ENCODE measurements around the gene HERC2. TPM values are rescaled to one million over a fixed set of nuclear protein-coding genes. Genes with fewer than 3 reads are reported as not detected.
"Not testable (repeated sequence)": the region's sequence is repeated elsewhere in the genome, so short reads cannot be mapped to it uniquely, and the experiment has no call there.

The HERC2 gene
- total and polyA plus RNA-seq, 2 donors = 37.9 to 50.1 TPM

DNA sequence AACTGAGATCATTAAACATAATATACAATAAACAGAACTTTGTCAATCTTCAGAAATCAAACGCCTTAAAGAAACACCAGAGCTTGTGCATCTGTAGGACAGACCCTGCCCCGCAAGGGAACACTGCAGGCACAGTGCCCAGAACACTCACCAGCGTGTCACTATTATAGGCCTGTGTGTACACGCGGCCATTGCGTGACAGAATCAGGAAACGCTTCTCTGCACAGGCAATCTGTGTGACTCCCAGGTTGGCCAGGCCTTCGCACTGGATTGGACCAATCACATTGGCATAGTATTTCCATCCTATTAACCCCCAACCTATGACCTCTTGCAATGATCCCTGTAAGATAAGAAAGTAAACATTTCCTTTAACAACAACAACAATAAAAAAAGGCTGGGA, 52.9 kb downstream of the HERC2 start:
- H3K4me1 ChIP-seq (ENCODE audit: insufficient read depth) = no peaks in the 10 kb centered on the region
- DNase-seq (ENCODE audit: extremely low spot score) = no peak
- 83% methylated on average over 8 of the region's 8 CpGs for WGBS
- H3K27ac ChIP-seq (ENCODE audit: low read depth) = no peak overlapping the region
- H3K36me3 ChIP-seq (ENCODE audit: insufficient read depth) = peaks cover 1% of the 10 kb centered on the region
- H3K4me3 ChIP-seq (ENCODE audit: low read depth, low read length) = no peak overlapping the region

GRCh38 chr15:28267727-28268126, 54.3 kb downstream of the HERC2 start:
- peaks cover 1% of the 10 kb centered on the region for H3K36me3 ChIP-seq (ENCODE audit: insufficient read depth)
- no peak overlapping the region for H3K27ac ChIP-seq (ENCODE audit: low read depth)
- no peaks in the 10 kb centered on the region for H3K4me1 ChIP-seq (ENCODE audit: insufficient read depth)
- no peak for DNase-seq (ENCODE audit: extremely low spot score)
- H3K4me3 ChIP-seq (ENCODE audit: low read depth, low read length) = no peak overlapping the region

GRCh38 chr15:28265334-28266019, 56.5 kb downstream of the HERC2 start:
- H3K27ac ChIP-seq (ENCODE audit: low read depth) = no peak overlapping the region
- no peaks in the 10 kb centered on the region for H3K4me1 ChIP-seq (ENCODE audit: insufficient read depth)
- no peaks in the 10 kb centered on the region for H3K36me3 ChIP-seq (ENCODE audit: insufficient read depth)
- 95% methylated on average over 29 of the region's 29 CpGs for WGBS
- H3K4me3 ChIP-seq (ENCODE audit: low read depth, low read length) = no peak overlapping the region
- no peak for DNase-seq (ENCODE audit: extremely low spot score)

- no peak for DNase-seq (ENCODE audit: extremely low spot score)
- Histone ChIP-seq H3K27ac (ENCODE audit: low read depth) (no peak overlapping the region), H3K4me1 (ENCODE audit: insufficient read depth) (no peaks in the 10 kb centered on the region), H3K36me3 (ENCODE audit: insufficient read depth) (no peaks in the 10 kb centered on the region), H3K4me3 (ENCODE audit: low read depth, low read length) (no peak overlapping the region)
- WGBS = 92% methylated on average over 6 of the region's 6 CpGs
Observed at GRCh38 chr15:28264166-28264565, 57.8 kb downstream of the HERC2 start.

GRCh38 chr15:28262438-28262837, 59.5 kb downstream of the HERC2 start:
- H3K36me3 ChIP-seq (ENCODE audit: insufficient read depth) = no peaks in the 10 kb centered on the region
- no peak overlapping the region for H3K27ac ChIP-seq (ENCODE audit: low read depth)
- DNase-seq (ENCODE audit: extremely low spot score) = no peak

GRCh38 chr15:28260722-28261121, 61.3 kb downstream of the HERC2 start:
- no peaks in the 10 kb centered on the region for H3K36me3 ChIP-seq (ENCODE audit: insufficient read depth)
- H3K4me3 ChIP-seq (ENCODE audit: low read depth, low read length) = no peak overlapping the region
- DNase-seq (ENCODE audit: extremely low spot score) = no peak
- 74% methylated on average over 5 of the region's 5 CpGs for WGBS
- no peaks in the 10 kb centered on the region for H3K4me1 ChIP-seq (ENCODE audit: insufficient read depth)
- no peak overlapping the region for H3K27ac ChIP-seq (ENCODE audit: low read depth)

More at GRCh38 chr15:28262438-28262837, 59.5 kb downstream of the HERC2 start:
- Histone ChIP-seq H3K4me3 (ENCODE audit: low read depth, low read length) (no peak overlapping the region), H3K4me1 (ENCODE audit: insufficient read depth) (no peaks in the 10 kb centered on the region)

- Histone ChIP-seq H3K36me3 (ENCODE audit: insufficient read depth) (no peaks in the 10 kb centered on the region), H3K4me3 (ENCODE audit: low read depth, low read length) (no peak overlapping the region), H3K4me1 (ENCODE audit: insufficient read depth) (no peaks in the 10 kb centered on the region), H3K27ac (ENCODE audit: low read depth) (no peak overlapping the region)
- DNase-seq (ENCODE audit: extremely low spot score) = no peak
- 89% methylated on average over 3 of the region's 3 CpGs for WGBS
Observed at GRCh38 chr15:28260317-28260716, 61.7 kb downstream of the HERC2 start.

GRCh38 chr15:28255965-28256364, 66.0 kb downstream of the HERC2 start:
- 96% methylated on average over 15 of the region's 15 CpGs for WGBS
- H3K4me3 ChIP-seq (ENCODE audit: low read depth, low read length) = no peak overlapping the region
- peaks cover 4% of the 10 kb centered on the region for H3K36me3 ChIP-seq (ENCODE audit: insufficient read depth)
- no peaks in the 10 kb centered on the region for H3K4me1 ChIP-seq (ENCODE audit: insufficient read depth)
- H3K27ac ChIP-seq (ENCODE audit: low read depth) = no peak overlapping the region
- no peak for DNase-seq (ENCODE audit: extremely low spot score)

DNA sequence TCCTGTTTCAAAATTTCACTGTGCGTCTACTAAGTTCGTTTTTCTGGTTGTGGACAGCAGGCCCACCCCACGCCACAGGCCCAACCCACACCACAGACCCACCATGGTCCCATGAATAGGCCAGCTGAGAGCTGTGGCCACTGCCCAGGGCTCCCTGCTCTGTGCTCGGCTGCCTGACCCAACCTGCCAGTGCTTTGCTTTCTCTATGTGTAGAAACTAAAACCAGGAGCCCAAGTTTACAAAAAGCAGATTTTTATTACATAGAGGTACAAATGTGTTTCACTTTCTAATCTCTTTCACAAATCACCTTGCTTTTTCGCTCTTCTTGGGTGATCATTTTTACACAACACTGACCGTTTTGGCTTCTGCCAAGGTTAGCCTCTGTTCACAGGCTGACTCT, 69.1 kb downstream of the HERC2 start:
- WGBS = 88% methylated on average over 6 of the region's 6 CpGs
- no peaks in the 10 kb centered on the region for H3K4me1 ChIP-seq (ENCODE audit: insufficient read depth)
- no peak overlapping the region for H3K27ac ChIP-seq (ENCODE audit: low read depth)
- no peak overlapping the region for H3K4me3 ChIP-seq (ENCODE audit: low read depth, low read length)
- peaks cover 8% of the 10 kb centered on the region for H3K36me3 ChIP-seq (ENCODE audit: insufficient read depth)
- DNase-seq (ENCODE audit: extremely low spot score) = no peak

- Histone ChIP-seq H3K4me3 (ENCODE audit: low read depth, low read length) (no peak overlapping the region), H3K4me1 (ENCODE audit: insufficient read depth) (no peaks in the 10 kb centered on the region), H3K27ac (ENCODE audit: low read depth) (no peak overlapping the region), H3K36me3 (ENCODE audit: insufficient read depth) (peaks cover 8% of the 10 kb centered on the region)
- 97% methylated on average over 5 of the region's 5 CpGs for WGBS
- DNase-seq (ENCODE audit: extremely low spot score) = no peak
Observed at GRCh38 chr15:28246605-28247004, 75.4 kb downstream of the HERC2 start.

- peaks cover 8% of the 10 kb centered on the region for H3K36me3 ChIP-seq (ENCODE audit: insufficient read depth)
- DNase-seq (ENCODE audit: extremely low spot score) = no peak
- WGBS = 99% methylated on average over 6 of the region's 6 CpGs
- no peak overlapping the region for H3K4me3 ChIP-seq (ENCODE audit: low read depth, low read length)
- no peaks in the 10 kb centered on the region for H3K4me1 ChIP-seq (ENCODE audit: insufficient read depth)
- no peak overlapping the region for H3K27ac ChIP-seq (ENCODE audit: low read depth)
Observed at GRCh38 chr15:28243901-28244300, 78.1 kb downstream of the HERC2 start.

GRCh38 chr15:28243399-28243798, 78.6 kb downstream of the HERC2 start:
- no peak for DNase-seq (ENCODE audit: extremely low spot score)
- WGBS = 97% methylated on average over 1 of the region's 1 CpG
- H3K36me3 ChIP-seq (ENCODE audit: insufficient read depth) = peaks cover 8% of the 10 kb centered on the region
- H3K4me1 ChIP-seq (ENCODE audit: insufficient read depth) = no peaks in the 10 kb centered on the region
- no peak overlapping the region for H3K27ac ChIP-seq (ENCODE audit: low read depth)
- H3K4me3 ChIP-seq (ENCODE audit: low read depth, low read length) = no peak overlapping the region

DNA sequence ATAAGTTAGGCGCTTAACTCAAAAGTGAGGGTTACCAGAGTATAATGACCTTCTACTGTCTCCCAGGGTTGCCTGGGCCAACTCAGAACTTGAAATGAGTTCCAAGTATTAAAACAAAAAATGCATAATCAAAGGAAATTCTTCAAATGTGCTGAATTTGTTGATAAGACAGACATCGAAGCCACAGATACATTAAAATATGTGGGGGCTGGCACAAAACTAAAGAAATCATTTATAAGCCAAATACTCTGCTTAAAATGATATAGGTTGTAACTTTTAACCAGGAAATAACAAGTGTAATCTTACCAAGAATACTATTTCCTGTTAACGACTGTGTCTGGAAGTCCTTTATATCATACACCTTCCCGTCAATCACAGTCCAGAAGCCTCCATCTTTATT, 83.7 kb downstream of the HERC2 start:
- H3K36me3 ChIP-seq (ENCODE audit: insufficient read depth); DNase-seq (ENCODE audit: extremely low spot score): not testable (repeated sequence)
- 82% methylated on average over 4 of the region's 4 CpGs for WGBS

GRCh38 chr15:28231743-28232142, 90.2 kb downstream of the HERC2 start:
- H3K36me3 ChIP-seq (ENCODE audit: insufficient read depth); DNase-seq (ENCODE audit: extremely low spot score); H3K4me1 ChIP-seq (ENCODE audit: insufficient read depth); H3K27ac ChIP-seq (ENCODE audit: low read depth); H3K4me3 ChIP-seq (ENCODE audit: low read depth, low read length): not testable (repeated sequence)
- 87% methylated on average over 6 of the region's 6 CpGs for WGBS

More for the DNA sequence above, 83.7 kb downstream of the HERC2 start:
- not testable (repeated sequence) for H3K4me1 ChIP-seq (ENCODE audit: insufficient read depth); H3K27ac ChIP-seq (ENCODE audit: low read depth); H3K4me3 ChIP-seq (ENCODE audit: low read depth, low read length)

GRCh38 chr15:28231336-28231735, 90.6 kb downstream of the HERC2 start:
- 95% methylated on average over 7 of the region's 7 CpGs for WGBS
- not testable (repeated sequence) for H3K27ac ChIP-seq (ENCODE audit: low read depth); H3K36me3 ChIP-seq (ENCODE audit: insufficient read depth); H3K4me3 ChIP-seq (ENCODE audit: low read depth, low read length); H3K4me1 ChIP-seq (ENCODE audit: insufficient read depth); DNase-seq (ENCODE audit: extremely low spot score)
